ENCODE measurements around the gene MLST8. TPM values are rescaled to one million over a fixed set of nuclear protein-coding genes. Genes with fewer than 3 reads are reported as not detected.
A peak's percentile ranks its signal among the peaks of the same experiment; 100 is the strongest.

MLST8 gene
- total and polyA plus RNA-seq, 2 experiments from 2014 or later, result 100.0 to 117 TPM

DNA sequence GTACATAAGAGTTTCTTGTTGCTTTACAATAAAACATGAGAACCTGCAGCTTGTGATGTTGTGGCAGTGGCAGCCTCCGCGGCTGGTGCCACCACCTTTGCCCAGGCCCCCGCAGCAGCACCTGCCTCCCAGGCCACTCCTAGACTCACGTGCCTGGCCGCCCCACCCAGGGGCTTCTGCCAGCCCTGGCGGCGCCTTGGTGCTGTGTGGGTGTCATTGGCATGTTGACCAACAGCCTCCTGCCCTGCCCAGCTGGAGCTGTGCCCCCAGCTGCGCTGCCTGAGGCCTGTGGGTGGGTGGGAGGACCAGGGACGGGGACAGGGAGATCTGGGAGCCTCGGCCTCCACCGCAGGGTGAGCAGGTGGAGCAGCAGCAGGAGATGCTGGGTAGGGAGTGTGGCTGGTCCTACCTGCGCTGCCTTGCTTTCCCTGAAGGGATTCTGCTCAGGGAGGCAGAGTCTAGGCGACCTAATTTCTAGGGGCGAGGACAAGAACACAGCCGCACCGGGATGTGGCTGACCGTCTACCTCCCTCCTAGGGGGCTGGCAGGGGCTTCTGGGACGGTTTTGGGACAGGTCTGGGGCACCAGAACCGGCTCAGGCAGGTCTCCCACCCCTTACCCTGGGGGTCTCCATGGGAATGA, 30.6 kb downstream of the MLST8 start:
- H3K4me1 ChIP-seq (ENCODE audit: low read depth), result peaks cover 8% of the 10 kb centered on the region
- peaks cover 34% of the 10 kb centered on the region for H3K36me3 ChIP-seq
- H3K27me3 ChIP-seq, result peaks cover 15% of the 10 kb centered on the region
- no peak overlapping the region for H3K27ac ChIP-seq
- H3K4me3 ChIP-seq, result no peak overlapping the region
- TF ChIP-seq, protein P1, sequence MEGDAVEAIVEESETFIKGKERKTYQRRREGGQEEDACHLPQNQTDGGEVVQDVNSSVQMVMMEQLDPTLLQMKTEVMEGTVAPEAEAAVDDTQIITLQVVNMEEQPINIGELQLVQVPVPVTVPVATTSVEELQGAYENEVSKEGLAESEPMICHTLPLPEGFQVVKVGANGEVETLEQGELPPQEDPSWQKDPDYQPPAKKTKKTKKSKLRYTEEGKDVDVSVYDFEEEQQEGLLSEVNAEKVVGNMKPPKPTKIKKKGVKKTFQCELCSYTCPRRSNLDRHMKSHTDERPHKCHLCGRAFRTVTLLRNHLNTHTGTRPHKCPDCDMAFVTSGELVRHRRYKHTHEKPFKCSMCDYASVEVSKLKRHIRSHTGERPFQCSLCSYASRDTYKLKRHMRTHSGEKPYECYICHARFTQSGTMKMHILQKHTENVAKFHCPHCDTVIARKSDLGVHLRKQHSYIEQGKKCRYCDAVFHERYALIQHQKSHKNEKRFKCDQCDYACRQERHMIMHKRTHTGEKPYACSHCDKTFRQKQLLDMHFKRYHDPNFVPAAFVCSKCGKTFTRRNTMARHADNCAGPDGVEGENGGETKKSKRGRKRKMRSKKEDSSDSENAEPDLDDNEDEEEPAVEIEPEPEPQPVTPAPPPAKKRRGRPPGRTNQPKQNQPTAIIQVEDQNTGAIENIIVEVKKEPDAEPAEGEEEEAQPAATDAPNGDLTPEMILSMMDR (IDR thresholded peaks at IDR 0.05; ENCODE audit: low read depth, low read length), result no peak
- no peaks in the 10 kb centered on the region for H3K9me3 ChIP-seq (ENCODE audit: low read depth)
- DNase-seq (ENCODE audit: low read depth in 1 of 2, low spot score in 1 of 2), result no peak

DNA sequence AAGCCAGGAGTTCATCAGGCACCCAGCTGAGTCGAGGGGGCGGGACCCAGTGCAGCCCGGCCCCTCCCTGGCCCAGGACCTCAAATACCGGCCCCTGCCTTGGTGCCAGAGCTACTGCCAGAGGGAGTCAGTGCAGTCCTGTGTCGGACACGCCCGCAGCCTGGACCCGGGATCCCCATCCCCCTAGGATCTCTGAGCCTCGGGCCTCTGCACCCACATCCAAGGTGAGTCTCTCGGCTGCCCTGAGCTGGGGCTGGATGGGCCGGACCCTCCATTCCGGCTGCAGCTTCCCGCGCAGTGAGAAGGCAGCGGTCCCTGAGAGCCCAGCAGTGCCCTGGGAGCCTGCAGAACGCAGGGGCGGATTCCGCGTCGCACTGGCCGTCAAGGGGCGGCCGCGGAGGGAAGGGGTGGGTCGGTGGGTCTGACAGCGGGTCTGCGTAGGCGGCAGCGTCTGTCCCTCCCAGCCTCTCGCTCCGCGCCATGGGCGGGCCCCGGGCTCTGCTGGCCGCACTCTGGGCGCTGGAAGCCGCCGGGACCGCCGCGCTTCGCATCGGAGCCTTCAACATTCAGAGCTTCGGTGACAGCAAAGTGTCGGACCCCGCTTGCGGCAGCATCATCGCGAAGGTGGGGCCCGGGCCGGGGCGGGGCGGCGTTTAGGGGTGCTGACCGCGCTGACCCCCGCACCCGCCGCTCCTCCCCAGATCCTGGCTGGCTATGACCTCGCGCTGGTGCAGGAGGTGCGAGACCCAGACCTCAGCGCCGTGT, 31.3 kb downstream of the MLST8 start, which contains the start of gene DNASE1L2:
TSS of gene DNASE1L2 (plus strand) at position 108 of the 765 bp plus-strand sequence. CDS start at position 481, 373 bp downstream.
- Histone ChIP-seq H3K4me3 (peak within 1 kb of the TSS; percentile 28), H3K9me3 (ENCODE audit: low read depth) (no peaks in the 10 kb centered on the region), H3K4me1 (ENCODE audit: low read depth) (peaks cover 8% of the 10 kb centered on the region), H3K36me3 (peaks cover 34% of the 10 kb centered on the region), H3K27me3 (peaks cover 15% of the 10 kb centered on the region), H3K27ac (no peak within 1 kb of the TSS)
- TF ChIP-seq, protein P1 (IDR thresholded peaks at IDR 0.05; ENCODE audit: low read depth, low read length), result no peak
- peak; percentile 41 to 80 for DNase-seq (ENCODE audit: low read depth in 1 of 2, low spot score in 1 of 2)

DNA sequence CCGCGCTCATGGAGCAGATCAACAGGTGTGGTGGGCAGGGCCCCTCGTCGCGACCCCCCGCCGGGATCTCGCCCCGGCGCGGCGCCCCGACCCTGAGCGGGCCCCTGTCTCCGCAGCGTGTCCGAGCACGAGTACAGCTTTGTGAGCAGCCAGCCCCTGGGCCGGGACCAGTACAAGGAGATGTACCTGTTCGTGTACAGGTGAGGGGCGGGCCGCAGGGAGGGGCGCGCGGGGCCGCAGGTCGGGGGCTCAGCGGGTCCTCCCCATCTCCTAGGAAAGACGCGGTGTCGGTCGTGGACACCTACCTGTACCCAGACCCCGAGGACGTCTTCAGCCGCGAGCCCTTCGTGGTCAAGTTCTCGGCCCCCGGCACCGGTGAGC, 31.8 kb downstream of the MLST8 start:
- H3K9me3 ChIP-seq (ENCODE audit: low read depth), result no peaks in the 10 kb centered on the region
- H3K36me3 ChIP-seq, result peaks cover 32% of the 10 kb centered on the region
- H3K4me1 ChIP-seq (ENCODE audit: low read depth), result peaks cover 8% of the 10 kb centered on the region
- TF ChIP-seq, protein P1 (IDR thresholded peaks at IDR 0.05; ENCODE audit: low read depth, low read length), result no peak
- peak overlapping the region; percentile 28 for H3K4me3 ChIP-seq
- no peak for DNase-seq (ENCODE audit: low read depth in 1 of 2, low spot score in 1 of 2)
- H3K27ac ChIP-seq, result no peak overlapping the region
- H3K27me3 ChIP-seq, result peaks cover 15% of the 10 kb centered on the region

DNA sequence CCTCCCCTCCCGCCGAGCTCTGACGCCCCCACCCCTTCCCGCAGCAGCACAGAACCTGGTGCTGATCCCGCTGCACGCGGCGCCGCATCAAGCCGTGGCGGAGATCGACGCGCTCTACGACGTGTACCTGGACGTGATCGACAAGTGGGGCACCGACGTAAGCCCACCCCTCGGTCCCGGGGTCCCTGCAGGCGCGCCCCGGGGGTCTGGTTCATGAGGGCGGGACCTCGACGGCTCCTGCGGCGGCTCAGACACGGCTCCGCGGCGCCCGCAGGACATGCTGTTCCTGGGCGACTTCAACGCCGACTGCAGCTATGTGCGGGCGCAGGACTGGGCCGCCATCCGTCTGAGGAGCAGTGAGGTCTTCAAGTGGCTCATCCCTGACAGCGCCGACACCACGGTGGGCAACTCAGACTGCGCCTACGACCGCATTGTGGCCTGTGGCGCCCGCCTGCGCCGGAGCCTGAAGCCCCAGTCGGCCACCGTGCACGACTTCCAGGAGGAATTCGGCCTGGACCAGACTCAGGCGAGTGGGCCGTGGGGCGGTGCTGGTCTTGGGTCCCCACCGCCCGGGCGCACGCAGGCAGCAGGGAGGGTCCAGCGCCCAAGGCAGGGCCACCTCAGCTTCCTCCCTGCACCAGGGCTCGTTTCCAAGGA, 32.4 kb downstream of the MLST8 start:
- peaks cover 8% of the 10 kb centered on the region for H3K4me1 ChIP-seq (ENCODE audit: low read depth)
- no peak for DNase-seq (ENCODE audit: low read depth in 1 of 2, low spot score in 1 of 2)
- TF ChIP-seq, protein P1 (IDR thresholded peaks at IDR 0.05; ENCODE audit: low read depth, low read length), result no peak
- no peaks in the 10 kb centered on the region for H3K9me3 ChIP-seq (ENCODE audit: low read depth)
- peaks cover 32% of the 10 kb centered on the region for H3K36me3 ChIP-seq
- H3K4me3 ChIP-seq, result peak overlapping the region; percentile 28
- no peak overlapping the region for H3K27ac ChIP-seq
- peaks cover 15% of the 10 kb centered on the region for H3K27me3 ChIP-seq

GRCh38 chr16:2238150-2238837, 33.0 kb downstream of the MLST8 start:
- peaks cover 15% of the 10 kb centered on the region for H3K27me3 ChIP-seq
- no peak overlapping the region for H3K4me3 ChIP-seq
- no peak for DNase-seq (ENCODE audit: low read depth in 1 of 2, low spot score in 1 of 2)
- H3K9me3 ChIP-seq (ENCODE audit: low read depth), result no peaks in the 10 kb centered on the region
- TF ChIP-seq, protein P1 (IDR thresholded peaks at IDR 0.05; ENCODE audit: low read depth, low read length), result no peak
- no peak overlapping the region for H3K27ac ChIP-seq
- H3K4me1 ChIP-seq (ENCODE audit: low read depth), result peaks cover 8% of the 10 kb centered on the region
- peaks cover 29% of the 10 kb centered on the region for H3K36me3 ChIP-seq

Measured in cardiac muscle cell (in vitro differentiated cells and primary cell).